ENCODE measurements around the gene TESK1.

DNA sequence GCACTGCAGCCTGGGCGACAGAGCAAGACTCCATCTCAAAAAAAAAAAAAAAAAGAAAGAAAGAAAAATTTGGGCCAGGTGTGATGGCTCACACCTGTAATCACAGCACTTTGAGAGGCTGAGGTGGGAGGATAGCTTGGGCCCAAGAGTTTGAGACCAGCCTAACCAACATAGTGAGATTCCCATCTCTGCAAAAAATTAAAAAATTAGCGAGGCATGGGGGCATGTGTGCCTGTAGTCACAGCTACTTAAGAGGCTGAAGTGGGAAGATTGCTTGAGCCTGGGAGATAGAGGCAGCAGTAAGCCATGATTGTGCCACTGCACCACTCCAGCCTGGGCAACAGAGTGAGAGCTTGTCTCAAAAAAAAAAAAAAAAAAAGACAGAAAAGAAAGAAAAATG is 48.5 kb downstream of the TESK1 start:
- no peak for TF ChIP-seq RAD21 (IDR thresholded peaks at IDR 0.05)
- TF ChIP-seq JUND (IDR thresholded peaks at IDR 0.05): no peak
- TF ChIP-seq, protein P1, sequence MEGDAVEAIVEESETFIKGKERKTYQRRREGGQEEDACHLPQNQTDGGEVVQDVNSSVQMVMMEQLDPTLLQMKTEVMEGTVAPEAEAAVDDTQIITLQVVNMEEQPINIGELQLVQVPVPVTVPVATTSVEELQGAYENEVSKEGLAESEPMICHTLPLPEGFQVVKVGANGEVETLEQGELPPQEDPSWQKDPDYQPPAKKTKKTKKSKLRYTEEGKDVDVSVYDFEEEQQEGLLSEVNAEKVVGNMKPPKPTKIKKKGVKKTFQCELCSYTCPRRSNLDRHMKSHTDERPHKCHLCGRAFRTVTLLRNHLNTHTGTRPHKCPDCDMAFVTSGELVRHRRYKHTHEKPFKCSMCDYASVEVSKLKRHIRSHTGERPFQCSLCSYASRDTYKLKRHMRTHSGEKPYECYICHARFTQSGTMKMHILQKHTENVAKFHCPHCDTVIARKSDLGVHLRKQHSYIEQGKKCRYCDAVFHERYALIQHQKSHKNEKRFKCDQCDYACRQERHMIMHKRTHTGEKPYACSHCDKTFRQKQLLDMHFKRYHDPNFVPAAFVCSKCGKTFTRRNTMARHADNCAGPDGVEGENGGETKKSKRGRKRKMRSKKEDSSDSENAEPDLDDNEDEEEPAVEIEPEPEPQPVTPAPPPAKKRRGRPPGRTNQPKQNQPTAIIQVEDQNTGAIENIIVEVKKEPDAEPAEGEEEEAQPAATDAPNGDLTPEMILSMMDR (IDR thresholded peaks at IDR 0.05; ENCODE audit: low read depth, low read length, missing input control): no peak
- TF ChIP-seq SP1 (IDR thresholded peaks at IDR 0.05): no peak
- TF ChIP-seq YY1 (IDR thresholded peaks at IDR 0.05): no peak
- no peak for TF ChIP-seq HNF4A (conservative IDR thresholded peaks at IDR 0.05)
- TF ChIP-seq, protein P2, sequence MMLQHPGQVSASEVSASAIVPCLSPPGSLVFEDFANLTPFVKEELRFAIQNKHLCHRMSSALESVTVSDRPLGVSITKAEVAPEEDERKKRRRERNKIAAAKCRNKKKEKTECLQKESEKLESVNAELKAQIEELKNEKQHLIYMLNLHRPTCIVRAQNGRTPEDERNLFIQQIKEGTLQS (IDR thresholded peaks at IDR 0.05): no peak
- no peak for TF ChIP-seq FOXA2 (IDR thresholded peaks at IDR 0.05)
- TF ChIP-seq, protein P3, sequence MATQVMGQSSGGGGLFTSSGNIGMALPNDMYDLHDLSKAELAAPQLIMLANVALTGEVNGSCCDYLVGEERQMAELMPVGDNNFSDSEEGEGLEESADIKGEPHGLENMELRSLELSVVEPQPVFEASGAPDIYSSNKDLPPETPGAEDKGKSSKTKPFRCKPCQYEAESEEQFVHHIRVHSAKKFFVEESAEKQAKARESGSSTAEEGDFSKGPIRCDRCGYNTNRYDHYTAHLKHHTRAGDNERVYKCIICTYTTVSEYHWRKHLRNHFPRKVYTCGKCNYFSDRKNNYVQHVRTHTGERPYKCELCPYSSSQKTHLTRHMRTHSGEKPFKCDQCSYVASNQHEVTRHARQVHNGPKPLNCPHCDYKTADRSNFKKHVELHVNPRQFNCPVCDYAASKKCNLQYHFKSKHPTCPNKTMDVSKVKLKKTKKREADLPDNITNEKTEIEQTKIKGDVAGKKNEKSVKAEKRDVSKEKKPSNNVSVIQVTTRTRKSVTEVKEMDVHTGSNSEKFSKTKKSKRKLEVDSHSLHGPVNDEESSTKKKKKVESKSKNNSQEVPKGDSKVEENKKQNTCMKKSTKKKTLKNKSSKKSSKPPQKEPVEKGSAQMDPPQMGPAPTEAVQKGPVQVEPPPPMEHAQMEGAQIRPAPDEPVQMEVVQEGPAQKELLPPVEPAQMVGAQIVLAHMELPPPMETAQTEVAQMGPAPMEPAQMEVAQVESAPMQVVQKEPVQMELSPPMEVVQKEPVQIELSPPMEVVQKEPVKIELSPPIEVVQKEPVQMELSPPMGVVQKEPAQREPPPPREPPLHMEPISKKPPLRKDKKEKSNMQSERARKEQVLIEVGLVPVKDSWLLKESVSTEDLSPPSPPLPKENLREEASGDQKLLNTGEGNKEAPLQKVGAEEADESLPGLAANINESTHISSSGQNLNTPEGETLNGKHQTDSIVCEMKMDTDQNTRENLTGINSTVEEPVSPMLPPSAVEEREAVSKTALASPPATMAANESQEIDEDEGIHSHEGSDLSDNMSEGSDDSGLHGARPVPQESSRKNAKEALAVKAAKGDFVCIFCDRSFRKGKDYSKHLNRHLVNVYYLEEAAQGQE (IDR thresholded peaks at IDR 0.05): no peak
